Omental fat pad (tissue), 4 donors: ENCODE results near the gene SORCS1. TPM values are rescaled to one million over a fixed set of nuclear protein-coding genes. Genes with fewer than 3 reads are reported as not detected.

Source experiments
- ATAC-seq: fragments of 150-250 bp; one replicate; pipeline ENCODE4 v1.9.1; 2016; ENCODE audit warnings: mild to moderate bottlenecking, moderate library complexity; ENCODE audit not compliant: low FRiP score
- DNase-seq: peaks from one replicate; pipeline ENCODE4 v3.0.0-alpha.2; 2019; ENCODE audit warnings: low spot score
- total RNA-seq, 4 donors: library from RNA; depleted of rRNA; stranded (reverse); fragments of >200 nt; gene quantifications; one replicate each; pipeline ENCODE4 v1.1.0, GENCODE V29; 2016
- TF ChIP-seq, protein P1 (sequence below), 3 donors: fragments of 450-650 bp; IDR thresholded peaks; one replicate each; pipeline ENCODE4 v1.5.1; 2016 to 2017; ENCODE audit warnings: antibody characterized with exemption in 3 of 3, mild to moderate bottlenecking in 3 of 3, moderate library complexity in 2 of 3

SORCS1 gene
- total RNA-seq, result 1 to 10 TPM in 1 of 4 donors, under 1 TPM in 3; 0.09 to 1.3 (median 0.37) TPM

DNA sequence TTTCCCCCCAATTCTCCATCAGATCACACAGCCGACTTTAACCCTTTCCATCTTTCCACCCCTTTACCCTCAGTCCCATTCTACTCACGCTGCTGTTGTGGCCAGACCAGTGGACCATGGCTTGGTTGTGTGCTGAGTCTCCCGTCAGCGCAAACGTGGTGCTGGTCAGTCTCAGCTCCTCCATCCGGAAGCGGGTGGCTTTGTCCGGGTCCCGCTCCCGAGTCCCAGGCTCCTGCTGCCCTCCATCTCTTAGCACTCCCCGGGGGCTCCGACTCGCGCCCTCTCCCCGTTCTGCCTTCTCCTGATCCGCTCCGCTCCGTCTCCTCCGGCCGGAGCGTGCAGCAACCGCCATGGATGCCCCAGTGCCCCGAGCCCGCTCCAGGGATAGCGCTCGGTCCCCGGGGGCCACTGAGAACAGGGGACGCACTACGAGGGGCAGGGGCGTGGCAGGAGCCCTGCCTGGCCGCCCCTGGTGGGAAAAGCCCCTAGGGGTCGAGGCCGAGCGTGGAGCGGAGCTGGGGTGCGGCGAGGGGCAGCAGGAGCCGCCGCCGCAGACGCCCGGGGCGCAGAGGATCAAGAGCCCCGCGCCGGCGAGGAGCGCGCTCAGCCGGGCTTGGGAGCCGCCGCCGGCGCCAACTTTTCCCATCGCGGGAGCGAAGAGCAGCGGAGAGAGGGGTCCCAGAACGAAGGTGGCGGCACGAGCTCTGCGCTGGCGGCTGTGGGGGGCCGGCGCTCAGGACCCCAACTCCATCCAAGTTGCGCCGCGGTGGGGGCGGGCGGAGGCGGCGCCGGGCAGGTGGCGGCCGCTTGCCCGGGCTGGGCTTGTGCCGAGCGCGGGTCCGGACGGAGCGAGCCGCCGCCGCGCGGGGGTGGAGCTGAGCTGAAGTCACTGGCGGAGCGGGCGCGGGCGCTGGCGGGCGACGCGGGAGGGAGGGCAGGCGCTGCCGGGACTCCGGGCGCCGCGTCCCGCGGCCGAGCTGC is at the start of gene SORCS1:
Gene SORCS1, minus strand, starts transcription at position 826 of the 981 bp plus-strand sequence.
- DNase-seq, result no peak
- TF ChIP-seq, protein P1, sequence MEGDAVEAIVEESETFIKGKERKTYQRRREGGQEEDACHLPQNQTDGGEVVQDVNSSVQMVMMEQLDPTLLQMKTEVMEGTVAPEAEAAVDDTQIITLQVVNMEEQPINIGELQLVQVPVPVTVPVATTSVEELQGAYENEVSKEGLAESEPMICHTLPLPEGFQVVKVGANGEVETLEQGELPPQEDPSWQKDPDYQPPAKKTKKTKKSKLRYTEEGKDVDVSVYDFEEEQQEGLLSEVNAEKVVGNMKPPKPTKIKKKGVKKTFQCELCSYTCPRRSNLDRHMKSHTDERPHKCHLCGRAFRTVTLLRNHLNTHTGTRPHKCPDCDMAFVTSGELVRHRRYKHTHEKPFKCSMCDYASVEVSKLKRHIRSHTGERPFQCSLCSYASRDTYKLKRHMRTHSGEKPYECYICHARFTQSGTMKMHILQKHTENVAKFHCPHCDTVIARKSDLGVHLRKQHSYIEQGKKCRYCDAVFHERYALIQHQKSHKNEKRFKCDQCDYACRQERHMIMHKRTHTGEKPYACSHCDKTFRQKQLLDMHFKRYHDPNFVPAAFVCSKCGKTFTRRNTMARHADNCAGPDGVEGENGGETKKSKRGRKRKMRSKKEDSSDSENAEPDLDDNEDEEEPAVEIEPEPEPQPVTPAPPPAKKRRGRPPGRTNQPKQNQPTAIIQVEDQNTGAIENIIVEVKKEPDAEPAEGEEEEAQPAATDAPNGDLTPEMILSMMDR (IDR thresholded peaks at IDR 0.05), result no peak
- peak; percentile 23 for ATAC-seq

DNA sequence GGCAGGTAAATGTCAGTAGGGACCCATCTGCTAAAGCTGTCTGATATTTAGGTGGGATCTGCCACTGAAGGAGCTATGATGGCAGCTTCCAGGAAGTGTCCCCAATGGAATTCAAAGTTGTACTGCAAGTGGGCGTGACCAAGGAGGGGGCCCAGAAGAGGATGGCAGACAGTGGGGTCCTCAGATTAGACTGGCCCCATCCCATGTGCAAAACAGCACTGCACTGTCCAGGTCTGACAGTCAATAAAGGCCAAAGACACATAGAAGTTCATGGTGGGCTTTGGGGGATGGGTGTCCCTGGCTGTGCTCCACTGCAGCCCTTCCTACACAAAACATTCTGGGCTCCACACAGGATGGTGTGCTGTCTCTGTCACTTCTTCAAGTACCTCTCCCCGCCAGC is 49.8 kb upstream of the SORCS1 start:
- DNase-seq (no peak), ATAC-seq (no peak)
- TF ChIP-seq, protein P1 (IDR thresholded peaks at IDR 0.05), result no peak

DNA sequence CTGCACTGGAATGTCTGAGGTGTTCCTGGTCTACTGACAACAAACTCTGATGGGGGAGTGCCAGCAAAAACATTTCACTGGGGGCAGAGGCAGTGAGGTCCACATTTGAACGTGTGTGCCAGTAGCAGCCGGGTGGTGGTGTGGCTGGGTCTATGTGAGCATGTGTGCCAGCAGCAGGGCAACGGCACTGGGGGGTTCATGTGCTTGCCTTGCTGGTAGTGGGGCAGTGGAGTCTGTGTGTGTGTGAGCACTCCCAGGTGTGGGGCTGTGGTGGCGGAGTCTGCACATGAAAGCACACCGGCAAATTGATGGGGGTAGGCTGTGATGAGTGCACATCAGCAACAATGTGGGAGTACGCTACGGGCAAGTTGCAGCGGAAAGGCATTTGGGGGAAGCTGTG is 49.4 kb upstream of the SORCS1 start:
- no peak for DNase-seq
- TF ChIP-seq, protein P1 (IDR thresholded peaks at IDR 0.05), result no peak
- ATAC-seq, result no peak

DNA sequence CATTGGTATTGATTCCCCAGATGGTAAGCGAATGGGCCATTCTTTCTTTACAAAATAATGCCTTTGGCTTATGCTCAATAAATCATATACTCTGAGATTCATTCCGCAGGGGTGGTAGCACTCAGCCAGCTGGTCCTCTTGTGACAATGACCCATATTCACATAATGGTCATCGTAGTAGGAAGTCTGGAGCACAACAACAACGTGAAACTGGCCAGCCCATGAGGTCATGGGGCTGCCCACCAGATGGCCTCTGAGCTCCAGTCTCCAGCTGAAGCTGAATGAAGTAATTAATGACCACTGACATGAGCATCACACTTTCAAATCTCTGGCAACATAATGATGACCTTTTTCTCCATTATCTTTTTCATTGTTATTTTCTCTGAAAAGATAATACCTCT is 42.3 kb upstream of the SORCS1 start:
- ATAC-seq (no peak), DNase-seq (no peak)
- TF ChIP-seq, protein P1 (IDR thresholded peaks at IDR 0.05), result no peak

DNA sequence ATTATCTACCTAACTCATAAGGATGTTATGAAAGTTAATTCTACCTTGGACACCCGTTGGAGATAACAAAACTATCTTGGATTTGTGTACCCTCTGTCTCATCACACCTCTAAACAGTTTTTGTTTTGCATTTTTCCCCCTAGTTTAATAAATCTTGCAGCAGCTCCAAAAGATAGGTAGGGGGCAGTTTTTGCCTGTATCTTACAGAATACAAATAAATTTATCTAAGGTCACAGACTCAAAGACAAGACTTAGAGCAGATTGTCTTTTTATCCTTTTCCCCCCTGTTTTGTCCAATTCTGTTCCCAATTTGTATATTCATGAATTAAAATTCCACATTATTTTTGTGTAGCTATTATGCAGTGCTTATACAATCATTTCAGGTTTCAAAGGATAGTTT is 5.0 kb upstream of the SORCS1 start:
- TF ChIP-seq, protein P1 (IDR thresholded peaks at IDR 0.05), result no peak
- DNase-seq (no peak), ATAC-seq (no peak)

DNA sequence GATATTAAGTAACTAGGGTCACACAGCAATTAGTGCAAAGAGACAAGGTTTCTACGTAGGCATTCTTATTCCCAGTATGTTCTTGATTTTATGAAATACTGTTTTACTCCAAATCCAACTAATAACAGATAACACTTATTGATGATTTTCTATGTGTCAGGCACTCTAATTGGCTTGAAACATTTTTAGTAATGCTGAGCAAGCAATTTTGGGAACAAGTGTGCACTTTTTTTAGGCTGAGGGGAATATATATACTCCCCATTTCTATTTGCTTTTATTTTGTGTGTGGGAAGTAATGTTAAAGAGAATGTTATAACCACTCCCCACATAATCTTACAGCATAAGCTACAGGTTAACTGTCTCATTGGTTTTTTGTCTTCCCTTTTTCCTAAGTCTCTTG is 4.2 kb upstream of the SORCS1 start:
- TF ChIP-seq, protein P1 (IDR thresholded peaks at IDR 0.05), result no peak
- DNase-seq, result no peak
- no peak for ATAC-seq

DNA sequence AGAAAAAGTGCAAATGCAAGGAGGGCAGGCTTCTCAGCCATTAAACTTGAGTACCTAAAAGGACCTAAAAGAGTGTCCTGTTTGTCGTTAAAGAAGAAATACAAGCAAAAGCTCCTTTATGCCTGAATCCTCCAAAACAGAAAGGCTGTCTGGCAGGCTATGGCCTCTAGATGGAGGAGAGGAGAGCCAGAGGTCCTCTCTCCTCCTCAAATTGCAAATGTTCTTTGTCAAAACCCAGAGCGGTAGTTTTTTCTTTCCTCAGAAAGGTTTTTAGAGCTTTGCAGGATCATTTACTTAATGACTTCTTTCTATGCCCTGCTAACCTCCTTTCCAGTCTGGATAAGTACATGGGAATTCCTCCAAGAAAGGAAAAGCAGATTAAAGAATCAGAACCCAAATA is 1.9 kb upstream of the SORCS1 start:
- ATAC-seq, result no peak
- no peak for DNase-seq
- TF ChIP-seq, protein P1 (IDR thresholded peaks at IDR 0.05), result no peak
